Fibroblast of pulmonary artery (primary cell): ENCODE results near the gene SPATA21.

Experiments used
- DNase-seq: peaks from one replicate; pipeline ENCODE4 v3.0.0-alpha.2; 2010; ENCODE audit warnings: low read depth
- H3K4me3 ChIP-seq: replicated peaks from 2 replicates; pipeline ENCODE4 v1.5.1; 2011; ENCODE audit warnings: low read depth, mild to moderate bottlenecking, control low read depth, low read length, moderate library complexity
- TF ChIP-seq, protein P1 (sequence below): IDR thresholded peaks from 2 replicates; pipeline ENCODE4 v1.5.1; 2011; ENCODE audit warnings: mild to moderate bottlenecking, control low read depth, low read length, inconsistent platforms; ENCODE audit errors: missing control alignments

The SPATA21 gene

DNA sequence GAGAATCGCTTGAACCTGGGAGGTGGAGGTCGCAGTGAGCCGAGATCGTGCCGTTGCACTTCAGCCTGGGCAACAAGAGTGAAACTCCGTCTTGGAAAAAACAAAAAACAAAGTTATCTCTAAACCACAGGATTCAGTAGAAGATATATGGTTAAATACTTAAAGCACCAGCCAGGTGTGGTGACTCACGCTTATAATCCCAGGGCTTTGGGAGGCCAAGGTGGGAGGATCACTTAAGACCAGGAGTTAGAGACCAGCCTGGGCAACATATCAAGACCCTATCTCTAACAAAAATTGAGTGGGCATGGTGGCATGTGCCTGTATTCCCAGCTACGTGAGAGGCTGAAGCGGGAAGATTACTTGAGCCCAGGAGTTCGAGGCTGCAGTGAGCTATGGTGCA, 8.9 kb upstream of the SPATA21 start:
- DNase-seq: no peak
- TF ChIP-seq, protein P1, sequence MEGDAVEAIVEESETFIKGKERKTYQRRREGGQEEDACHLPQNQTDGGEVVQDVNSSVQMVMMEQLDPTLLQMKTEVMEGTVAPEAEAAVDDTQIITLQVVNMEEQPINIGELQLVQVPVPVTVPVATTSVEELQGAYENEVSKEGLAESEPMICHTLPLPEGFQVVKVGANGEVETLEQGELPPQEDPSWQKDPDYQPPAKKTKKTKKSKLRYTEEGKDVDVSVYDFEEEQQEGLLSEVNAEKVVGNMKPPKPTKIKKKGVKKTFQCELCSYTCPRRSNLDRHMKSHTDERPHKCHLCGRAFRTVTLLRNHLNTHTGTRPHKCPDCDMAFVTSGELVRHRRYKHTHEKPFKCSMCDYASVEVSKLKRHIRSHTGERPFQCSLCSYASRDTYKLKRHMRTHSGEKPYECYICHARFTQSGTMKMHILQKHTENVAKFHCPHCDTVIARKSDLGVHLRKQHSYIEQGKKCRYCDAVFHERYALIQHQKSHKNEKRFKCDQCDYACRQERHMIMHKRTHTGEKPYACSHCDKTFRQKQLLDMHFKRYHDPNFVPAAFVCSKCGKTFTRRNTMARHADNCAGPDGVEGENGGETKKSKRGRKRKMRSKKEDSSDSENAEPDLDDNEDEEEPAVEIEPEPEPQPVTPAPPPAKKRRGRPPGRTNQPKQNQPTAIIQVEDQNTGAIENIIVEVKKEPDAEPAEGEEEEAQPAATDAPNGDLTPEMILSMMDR: no peak
- no peak overlapping the region for H3K4me3 ChIP-seq

GRCh38 chr1:16445052-16445451, 7.8 kb upstream of the SPATA21 start:
- no peak for DNase-seq
- TF ChIP-seq, protein P1: no peak
- no peak overlapping the region for H3K4me3 ChIP-seq

DNA sequence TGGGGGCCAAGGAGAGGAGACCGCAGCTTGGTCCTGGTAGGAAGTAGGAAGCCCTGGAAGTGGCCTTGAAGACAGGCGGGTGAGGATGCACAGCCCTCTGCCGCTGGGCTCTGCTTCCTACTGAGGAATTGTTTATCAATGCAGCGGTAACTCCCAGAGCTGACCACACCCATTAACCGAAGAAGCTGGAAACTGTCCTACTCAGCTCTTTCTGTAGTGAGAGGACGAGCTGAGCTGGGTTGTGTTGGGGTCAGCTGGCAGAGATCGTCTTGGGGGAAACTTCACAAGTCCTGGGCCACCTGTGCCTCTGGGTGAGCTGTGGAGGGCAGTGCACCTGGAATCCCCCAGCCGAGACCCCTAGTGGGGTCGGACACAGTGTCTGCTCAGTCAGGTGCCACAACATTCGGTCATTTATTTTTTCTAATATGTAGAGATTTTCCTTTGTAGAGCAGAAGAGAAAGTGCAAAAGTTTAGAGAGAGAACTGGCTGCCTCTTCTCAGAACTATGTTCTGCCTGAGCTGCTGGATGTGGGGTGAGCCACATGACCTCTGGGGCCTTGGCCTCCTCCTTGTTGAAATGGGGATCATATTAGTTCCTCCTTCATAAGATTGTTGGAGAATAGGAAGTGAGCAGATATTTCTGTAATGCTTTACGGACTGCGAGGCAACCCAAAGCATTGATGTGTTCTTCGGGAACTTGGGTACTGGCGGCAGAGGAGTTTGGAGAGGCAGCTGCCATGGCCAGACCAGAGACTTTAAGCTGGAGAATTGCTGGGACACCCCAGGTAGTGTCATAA, 6.9 kb upstream of the SPATA21 start:
- no peak overlapping the region for H3K4me3 ChIP-seq
- TF ChIP-seq, protein P1: no peak
- DNase-seq: no peak

DNA sequence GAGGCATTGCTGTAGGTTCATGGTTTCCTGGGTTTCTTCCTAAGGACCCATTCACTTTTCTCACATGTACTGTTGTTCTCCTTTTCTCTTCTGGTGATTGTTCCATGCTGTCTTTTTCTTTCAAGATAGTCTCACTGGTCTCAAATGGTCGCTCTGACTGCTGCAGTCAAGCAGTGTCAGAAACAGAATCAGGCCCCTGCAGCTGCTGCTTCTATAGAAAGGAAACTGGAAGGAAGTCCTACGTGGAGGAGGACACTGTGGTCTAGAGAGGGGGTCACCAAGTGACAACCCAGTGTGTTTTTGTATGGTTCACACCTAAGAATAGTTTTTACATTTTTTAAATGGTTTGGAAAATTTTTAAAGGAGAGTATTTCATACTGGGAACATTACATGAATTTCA, 5.7 kb upstream of the SPATA21 start:
- no peak for DNase-seq
- H3K4me3 ChIP-seq: no peak overlapping the region
- TF ChIP-seq, protein P1: no peak

GRCh38 chr1:16442265-16442664, 5.0 kb upstream of the SPATA21 start:
- TF ChIP-seq, protein P1: no peak
- no peak overlapping the region for H3K4me3 ChIP-seq
- no peak for DNase-seq

DNA sequence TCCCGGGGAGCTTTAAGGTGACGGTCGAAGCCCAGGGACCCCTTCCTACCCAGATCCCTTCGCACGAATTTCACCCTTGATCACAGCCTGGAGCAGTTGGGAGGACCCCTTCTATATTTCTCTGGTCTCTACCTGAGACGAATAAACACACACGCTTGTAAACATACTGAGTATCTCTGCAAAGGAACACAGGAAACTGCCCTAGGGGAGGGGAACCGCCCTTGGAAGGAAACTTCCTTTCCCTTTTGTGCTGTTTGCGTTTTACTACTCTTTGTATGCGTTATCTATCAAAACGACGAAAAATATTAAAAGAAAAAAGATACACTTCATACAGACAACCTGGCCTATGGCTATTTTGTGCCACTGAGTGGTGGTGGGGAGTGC, 4.0 kb upstream of the SPATA21 start:
- peak overlapping the region; percentile 99 for H3K4me3 ChIP-seq
- TF ChIP-seq, protein P1: no peak
- peak; percentile 21 for DNase-seq
